Body of pancreas (tissue), 4 donors: Measurements from ENCODE around the gene MED19.

Experiments
- CTCF ChIP-seq, 7 experiments: fragments of 450-650 bp in 4 of 7; fragments of 200-600 bp in 3 of 7; sonication (generic) in 3 of 7; IDR thresholded peaks; one replicate each; pipeline ENCODE4 v1.5.1; 2016 to 2019; ENCODE audit warnings: antibody characterized with exemption in 7 of 7
- POLR2A ChIP-seq, 3 donors: fragments of 450-650 bp; IDR thresholded peaks; one replicate each; pipeline ENCODE4 v1.6.1; 2016; ENCODE audit warnings: antibody characterized with exemption in 3 of 3, mild to moderate bottlenecking in 2 of 3

- TF ChIP-seq POLR2A (IDR thresholded peaks at IDR 0.05) (peak; percentile 73 to 81 (median 78)), CTCF (IDR thresholded peaks at IDR 0.05) (peak; percentile 23 to 68 (median 35))
Observed at GRCh38 chr11:57667736-57668433, 44.1 kb downstream of the MED19 start, which contains the start of gene ZDHHC5.
